Stomach smooth muscle (tissue), 2 donors: ENCODE measurements around the gene CCDC112.

ENCODE experiments used
- H3K27ac ChIP-seq: one replicate; pipeline ENCODE4 v1.7.0; 2013; ENCODE audit warnings: mild to moderate bottlenecking, low read length, inconsistent platforms
- H3K27me3 ChIP-seq, 2 donors: one replicate each; pipeline ENCODE4 v1.7.0; 2013; ENCODE audit warnings: low read length in 2 of 2; ENCODE audit not compliant: insufficient read depth in 2 of 2, control insufficient read depth in 1 of 2
- H3K36me3 ChIP-seq, 2 donors: one replicate each; pipeline ENCODE4 v1.7.0; 2013; ENCODE audit warnings: low read length in 2 of 2; ENCODE audit not compliant: control insufficient read depth in 2 of 2, insufficient read depth in 2 of 2
- H3K4me1 ChIP-seq: one replicate; pipeline ENCODE4 v1.7.0; 2013; ENCODE audit warnings: low read length; ENCODE audit not compliant: control insufficient read depth, insufficient read depth
- H3K4me3 ChIP-seq, 2 donors: one replicate each; pipeline ENCODE4 v1.7.0; 2013; ENCODE audit warnings: low read length in 2 of 2
- H3K9ac ChIP-seq, 2 donors: one replicate each; pipeline ENCODE4 v1.7.0; 2013; ENCODE audit warnings: low read length in 2 of 2, mild to moderate bottlenecking in 1 of 2
- H3K9me3 ChIP-seq, 2 donors: one replicate each; pipeline ENCODE4 v1.7.0; 2013; ENCODE audit warnings: low read length in 2 of 2; ENCODE audit not compliant: control insufficient read depth in 2 of 2
- donor health status: healthy.
- donor health status: Pancreatic carcinoma.

The CCDC112 gene

DNA sequence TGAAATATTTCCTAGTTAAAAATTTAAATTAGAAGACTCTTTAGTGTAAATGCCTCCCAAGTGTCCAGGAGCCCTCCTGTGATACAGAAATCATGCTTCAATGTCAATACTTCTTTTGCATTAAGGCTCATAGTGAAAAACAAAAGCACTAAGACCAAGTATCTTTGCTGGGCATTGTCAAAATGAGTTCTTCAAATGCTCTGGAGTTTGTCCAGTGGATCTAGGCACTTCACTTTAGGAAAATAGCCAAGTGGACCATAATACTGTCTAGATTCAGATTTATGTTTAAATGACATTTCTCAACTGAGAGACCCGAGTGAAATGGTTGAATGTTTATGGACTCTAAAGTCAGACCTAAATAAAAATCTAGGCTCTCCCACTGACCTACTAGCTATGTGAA lies 21.3 kb upstream of the CCDC112 start:
- Histone ChIP-seq H3K9me3 (no peaks in the 10 kb centered on the region), H3K9ac (no peak overlapping the region), H3K36me3 (no peaks in the 10 kb centered on the region), H3K27ac (no peak overlapping the region), H3K27me3 (no peaks in the 10 kb centered on the region), H3K4me1 (no peaks in the 10 kb centered on the region), H3K4me3 (no peak overlapping the region)

DNA sequence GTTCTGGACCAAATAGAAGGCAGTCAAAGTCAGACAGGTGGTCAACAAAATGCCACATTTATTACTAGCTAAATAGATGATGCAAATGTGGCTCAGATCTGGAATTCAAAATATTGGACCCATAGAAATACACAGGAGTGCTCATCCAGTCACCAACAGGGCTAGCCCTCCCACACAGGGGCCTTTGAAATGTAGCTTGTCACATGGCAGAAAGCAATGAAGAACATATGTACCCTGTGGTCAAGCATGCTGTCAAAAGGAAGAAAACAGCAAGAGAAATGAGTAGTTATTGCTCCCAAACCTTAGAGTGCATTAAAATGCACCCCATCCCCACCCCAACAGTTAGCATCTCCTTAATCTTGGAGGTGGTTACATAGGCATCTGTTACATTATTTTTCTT lies 20.9 kb upstream of the CCDC112 start:
- Histone ChIP-seq H3K27me3 (no peaks in the 10 kb centered on the region), H3K9ac (no peak overlapping the region), H3K9me3 (no peaks in the 10 kb centered on the region)

GRCh38 chr5:115313632-115314031 lies 17.2 kb upstream of the CCDC112 start:
- H3K36me3 ChIP-seq: no peaks in the 10 kb centered on the region

More for the DNA sequence above, 20.9 kb upstream of the CCDC112 start:
- Histone ChIP-seq H3K27ac (no peak overlapping the region), H3K36me3 (no peaks in the 10 kb centered on the region), H3K4me3 (no peak overlapping the region), H3K4me1 (no peaks in the 10 kb centered on the region)

GRCh38 chr5:115313052-115313451 lies 16.6 kb upstream of the CCDC112 start:
- H3K27ac ChIP-seq: no peak overlapping the region
- no peaks in the 10 kb centered on the region for H3K4me1 ChIP-seq

More at GRCh38 chr5:115313632-115314031, 17.2 kb upstream of the CCDC112 start:
- Histone ChIP-seq H3K4me1 (no peaks in the 10 kb centered on the region), H3K4me3 (no peak overlapping the region), H3K9me3 (no peaks in the 10 kb centered on the region), H3K9ac (no peak overlapping the region), H3K27me3 (no peaks in the 10 kb centered on the region), H3K27ac (no peak overlapping the region)

GRCh38 chr5:115309751-115310370 lies 13.4 kb upstream of the CCDC112 start:
- Histone ChIP-seq H3K9ac (no peak overlapping the region), H3K4me3 (no peak overlapping the region), H3K9me3 (no peaks in the 10 kb centered on the region), H3K4me1 (no peaks in the 10 kb centered on the region), H3K27me3 (peaks cover 0 to 9% of the 10 kb centered on the region in 2 donors), H3K27ac (no peak overlapping the region), H3K36me3 (no peaks in the 10 kb centered on the region)

More at GRCh38 chr5:115313052-115313451, 16.6 kb upstream of the CCDC112 start:
- Histone ChIP-seq H3K4me3 (no peak overlapping the region), H3K9me3 (no peaks in the 10 kb centered on the region), H3K27me3 (no peaks in the 10 kb centered on the region), H3K9ac (no peak overlapping the region), H3K36me3 (no peaks in the 10 kb centered on the region)

DNA sequence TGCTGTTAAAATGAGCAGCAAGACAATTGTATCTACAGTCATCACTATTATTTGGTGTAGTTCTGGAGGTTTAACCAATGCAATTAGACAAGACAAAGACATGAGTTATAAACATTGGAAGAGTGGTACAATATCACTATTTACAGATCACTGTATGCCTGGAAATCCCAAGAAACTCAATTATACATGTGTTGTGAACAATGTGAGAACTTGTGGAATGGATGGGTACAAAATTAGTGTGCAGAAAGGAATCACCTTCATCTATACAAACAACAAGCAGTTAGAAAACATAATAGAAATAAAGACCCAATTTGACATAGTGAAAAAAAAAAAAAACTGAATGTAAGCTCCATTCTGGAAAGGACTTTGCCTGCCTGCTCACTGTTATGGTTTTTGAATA lies 12.4 kb upstream of the CCDC112 start:
- Histone ChIP-seq H3K4me3 (no peak overlapping the region), H3K27ac (no peak overlapping the region), H3K9me3 (no peaks in the 10 kb centered on the region), H3K9ac (no peak overlapping the region), H3K4me1 (no peaks in the 10 kb centered on the region), H3K27me3 (peaks cover 0 to 9% of the 10 kb centered on the region in 2 donors), H3K36me3 (no peaks in the 10 kb centered on the region)

DNA sequence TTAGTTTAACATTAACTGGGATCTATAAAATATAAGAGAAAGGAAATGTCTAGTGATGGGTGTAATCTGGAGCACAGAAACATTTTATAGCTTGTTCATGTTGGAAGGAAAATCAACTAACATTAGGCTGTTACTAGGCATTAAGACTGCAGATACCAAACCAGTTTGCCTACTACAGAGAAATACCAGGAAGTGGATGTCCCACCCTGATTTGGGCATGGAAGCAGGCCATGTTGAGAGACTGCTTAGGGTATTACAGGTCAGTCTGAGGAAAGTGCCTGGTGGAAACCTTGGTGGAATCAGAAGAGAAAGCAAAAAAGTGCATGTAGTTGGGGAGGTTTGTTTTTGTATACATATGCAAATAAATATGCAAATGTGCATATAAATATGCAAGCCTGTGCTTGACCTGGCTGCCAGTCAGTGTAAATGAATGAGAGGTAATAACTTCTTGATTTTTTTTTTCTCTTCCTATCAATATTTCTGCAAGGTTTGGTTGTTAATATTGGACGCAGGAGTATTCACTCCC lies 9.6 kb upstream of the CCDC112 start:
- H3K4me1 ChIP-seq: no peaks in the 10 kb centered on the region
- H3K27ac ChIP-seq: no peak overlapping the region
- H3K27me3 ChIP-seq: peaks cover 0 to 9% of the 10 kb centered on the region in 2 donors
- no peaks in the 10 kb centered on the region for H3K36me3 ChIP-seq
- no peak overlapping the region for H3K9ac ChIP-seq
- no peaks in the 10 kb centered on the region for H3K9me3 ChIP-seq
- H3K4me3 ChIP-seq: no peak overlapping the region

- H3K9me3 ChIP-seq: no peaks in the 10 kb centered on the region
- H3K4me3 ChIP-seq: no peak overlapping the region
- peaks cover 0 to 9% of the 10 kb centered on the region in 2 donors for H3K27me3 ChIP-seq
- no peaks in the 10 kb centered on the region for H3K4me1 ChIP-seq
- no peaks in the 10 kb centered on the region for H3K36me3 ChIP-seq
- no peak overlapping the region for H3K27ac ChIP-seq
- H3K9ac ChIP-seq: no peak overlapping the region
These were observed 8.0 kb upstream of the CCDC112 start for GRCh38 chr5:115304496-115304895.

DNA sequence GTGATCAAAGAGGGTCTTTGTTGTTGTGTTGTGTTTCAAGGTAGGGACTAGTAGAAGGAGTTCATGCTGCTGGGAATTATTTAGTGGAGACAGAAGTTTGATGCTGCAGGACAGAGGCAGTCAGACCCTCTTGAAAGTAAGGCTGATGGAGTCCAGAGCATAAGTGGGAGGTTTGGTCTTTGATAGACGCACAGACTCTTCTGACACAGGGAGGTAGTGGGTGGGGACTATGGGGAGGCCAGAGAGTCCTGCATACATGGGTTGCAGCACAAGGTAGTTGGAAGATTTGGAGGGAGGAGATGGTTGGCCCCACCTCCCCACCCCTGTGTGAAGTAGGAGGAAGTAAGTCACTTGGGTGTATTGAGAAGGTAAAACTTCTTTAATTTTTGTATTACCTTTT lies 2.4 kb upstream of the CCDC112 start:
- Histone ChIP-seq H3K27ac (no peak overlapping the region), H3K9ac (no peak overlapping the region), H3K27me3 (no peaks in the 10 kb centered on the region), H3K4me1 (peaks cover 5% of the 10 kb centered on the region), H3K4me3 (no peak overlapping the region), H3K36me3 (no peaks in the 10 kb centered on the region), H3K9me3 (no peaks in the 10 kb centered on the region)

- no peak overlapping the region for H3K9ac ChIP-seq
- H3K27me3 ChIP-seq: no peaks in the 10 kb centered on the region
- H3K36me3 ChIP-seq: no peaks in the 10 kb centered on the region
- no peak overlapping the region for H3K27ac ChIP-seq
- H3K4me1 ChIP-seq: peaks cover 5% of the 10 kb centered on the region
- no peak overlapping the region for H3K4me3 ChIP-seq
- no peaks in the 10 kb centered on the region for H3K9me3 ChIP-seq
These were observed 577 bp upstream of the CCDC112 start for GRCh38 chr5:115297031-115297430.

DNA sequence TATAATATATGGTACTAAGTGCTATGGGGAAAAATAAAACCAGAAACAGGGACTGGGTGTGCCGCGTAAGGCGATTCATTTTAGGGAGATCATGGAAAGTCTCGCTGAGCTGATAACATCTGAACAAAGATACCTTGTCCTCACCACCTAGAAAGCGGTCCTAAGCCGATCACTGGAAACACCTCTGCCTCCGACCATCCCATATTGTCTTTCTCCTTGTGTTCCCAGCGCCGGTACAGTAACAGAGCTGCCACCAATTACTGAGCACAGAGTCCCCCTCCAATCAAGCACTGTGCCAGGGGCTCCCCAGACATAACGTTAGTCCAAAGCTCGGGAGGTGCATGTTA lies 704 bp downstream of the CCDC112 start:
- peak overlapping the region; percentile 36 to 60 for H3K9ac ChIP-seq
- no peaks in the 10 kb centered on the region for H3K9me3 ChIP-seq
- H3K27me3 ChIP-seq: no peaks in the 10 kb centered on the region
- H3K27ac ChIP-seq: no peak overlapping the region
- peaks cover 5% of the 10 kb centered on the region for H3K4me1 ChIP-seq
- peak overlapping the region; percentile 60 to 85 for H3K4me3 ChIP-seq
- H3K36me3 ChIP-seq: no peaks in the 10 kb centered on the region
